ENCODE data around the gene CLIC5. TPM values are rescaled to one million over a fixed set of nuclear protein-coding genes. Genes with fewer than 3 reads are reported as not detected.
A peak's percentile ranks its signal among the peaks of the same experiment; 100 is the strongest.

CLIC5 gene
- total RNA-seq, 1 donor from 2014 or later, result not detected

GRCh38 chr6:46010771-46011170 lies 4.9 kb downstream of the CLIC5 start:
- DNase-seq (ENCODE audit: low read depth) (no peak), FAIRE-seq (no peak)
- no peak overlapping the region for H3K4me3 ChIP-seq (ENCODE audit: low read depth, low read length)
- peaks cover 19% of the 10 kb centered on the region for H3K27me3 ChIP-seq (ENCODE audit: control insufficient read depth, insufficient read depth, low read length)
- no peaks in the 10 kb centered on the region for H3K36me3 ChIP-seq (ENCODE audit: control insufficient read depth, insufficient read depth, low read length)
- TF ChIP-seq, protein P1, sequence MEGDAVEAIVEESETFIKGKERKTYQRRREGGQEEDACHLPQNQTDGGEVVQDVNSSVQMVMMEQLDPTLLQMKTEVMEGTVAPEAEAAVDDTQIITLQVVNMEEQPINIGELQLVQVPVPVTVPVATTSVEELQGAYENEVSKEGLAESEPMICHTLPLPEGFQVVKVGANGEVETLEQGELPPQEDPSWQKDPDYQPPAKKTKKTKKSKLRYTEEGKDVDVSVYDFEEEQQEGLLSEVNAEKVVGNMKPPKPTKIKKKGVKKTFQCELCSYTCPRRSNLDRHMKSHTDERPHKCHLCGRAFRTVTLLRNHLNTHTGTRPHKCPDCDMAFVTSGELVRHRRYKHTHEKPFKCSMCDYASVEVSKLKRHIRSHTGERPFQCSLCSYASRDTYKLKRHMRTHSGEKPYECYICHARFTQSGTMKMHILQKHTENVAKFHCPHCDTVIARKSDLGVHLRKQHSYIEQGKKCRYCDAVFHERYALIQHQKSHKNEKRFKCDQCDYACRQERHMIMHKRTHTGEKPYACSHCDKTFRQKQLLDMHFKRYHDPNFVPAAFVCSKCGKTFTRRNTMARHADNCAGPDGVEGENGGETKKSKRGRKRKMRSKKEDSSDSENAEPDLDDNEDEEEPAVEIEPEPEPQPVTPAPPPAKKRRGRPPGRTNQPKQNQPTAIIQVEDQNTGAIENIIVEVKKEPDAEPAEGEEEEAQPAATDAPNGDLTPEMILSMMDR (IDR thresholded peaks at IDR 0.05; ENCODE audit: insufficient read depth, low read length, severe bottlenecking), result no peak

DNA sequence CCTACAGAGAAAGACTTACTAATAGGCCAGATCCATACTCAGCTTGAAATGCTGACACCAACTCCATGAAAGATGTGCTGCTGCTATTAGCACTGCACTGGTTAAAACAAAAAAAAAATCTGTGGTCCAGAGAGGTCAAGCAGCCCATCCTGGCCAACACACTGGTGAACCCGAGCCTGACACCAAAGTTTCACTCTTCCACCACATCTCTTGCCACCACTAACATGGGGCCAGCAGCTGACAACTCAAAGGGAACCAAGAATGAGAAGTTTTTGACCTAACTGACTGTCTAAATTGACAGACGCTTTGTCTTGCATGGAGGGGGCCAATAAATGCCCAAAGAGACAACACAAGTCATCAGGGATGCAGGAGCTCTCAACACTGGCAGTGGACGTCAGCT lies 5.4 kb downstream of the CLIC5 start:
- TF ChIP-seq, protein P1 (IDR thresholded peaks at IDR 0.05; ENCODE audit: insufficient read depth, low read length, severe bottlenecking), result no peak
- Histone ChIP-seq H3K27me3 (ENCODE audit: control insufficient read depth, insufficient read depth, low read length) (peaks cover 15% of the 10 kb centered on the region), H3K36me3 (ENCODE audit: control insufficient read depth, insufficient read depth, low read length) (no peaks in the 10 kb centered on the region), H3K4me3 (ENCODE audit: low read depth, low read length) (no peak overlapping the region)
- FAIRE-seq (peak; percentile 72), DNase-seq (ENCODE audit: low read depth) (no peak)

- no peak for DNase-seq (ENCODE audit: low read depth)
- H3K36me3 ChIP-seq (ENCODE audit: control insufficient read depth, insufficient read depth, low read length), result no peaks in the 10 kb centered on the region
- TF ChIP-seq, protein P1 (IDR thresholded peaks at IDR 0.05; ENCODE audit: insufficient read depth, low read length, severe bottlenecking), result no peak
- H3K4me3 ChIP-seq (ENCODE audit: low read depth, low read length), result no peak overlapping the region
- no peaks in the 10 kb centered on the region for H3K27me3 ChIP-seq (ENCODE audit: control insufficient read depth, insufficient read depth, low read length)
- no peak for FAIRE-seq
These were observed 13.4 kb downstream of the CLIC5 start for GRCh38 chr6:46002264-46002663.

DNA sequence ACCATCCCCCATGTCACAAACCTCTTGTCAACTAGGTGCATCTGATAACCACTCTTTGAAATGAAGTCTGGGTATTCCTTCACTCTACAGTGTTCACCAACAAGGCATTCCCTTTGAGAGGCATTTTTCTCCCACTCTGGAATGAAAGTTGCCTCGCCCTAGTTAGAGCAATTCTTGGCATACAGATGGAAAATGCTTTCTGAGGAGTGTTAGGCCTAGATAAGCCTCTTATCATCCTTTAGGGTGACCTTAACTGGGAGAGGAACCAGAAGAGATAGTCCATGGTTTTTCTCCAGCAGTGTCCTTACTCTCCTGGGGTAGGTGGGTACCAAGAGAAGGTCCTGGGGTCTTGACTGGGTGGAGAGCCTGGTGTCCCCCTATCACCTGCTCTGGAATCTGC lies 14.8 kb downstream of the CLIC5 start:
- no peak for DNase-seq (ENCODE audit: low read depth)
- FAIRE-seq, result peak; percentile 66
- H3K27me3 ChIP-seq (ENCODE audit: control insufficient read depth, insufficient read depth, low read length), result no peaks in the 10 kb centered on the region
- H3K4me3 ChIP-seq (ENCODE audit: low read depth, low read length), result no peak overlapping the region
- TF ChIP-seq, protein P1 (IDR thresholded peaks at IDR 0.05; ENCODE audit: insufficient read depth, low read length, severe bottlenecking), result no peak
- no peaks in the 10 kb centered on the region for H3K36me3 ChIP-seq (ENCODE audit: control insufficient read depth, insufficient read depth, low read length)

- no peaks in the 10 kb centered on the region for H3K27me3 ChIP-seq (ENCODE audit: control insufficient read depth, insufficient read depth, low read length)
- TF ChIP-seq, protein P1 (IDR thresholded peaks at IDR 0.05; ENCODE audit: insufficient read depth, low read length, severe bottlenecking), result no peak
- DNase-seq (ENCODE audit: low read depth) (no peak), FAIRE-seq (no peak)
- no peaks in the 10 kb centered on the region for H3K36me3 ChIP-seq (ENCODE audit: control insufficient read depth, insufficient read depth, low read length)
- H3K4me3 ChIP-seq (ENCODE audit: low read depth, low read length), result no peak overlapping the region
These were observed 17.1 kb downstream of the CLIC5 start for GRCh38 chr6:45998524-45998923.

GRCh38 chr6:45997875-45998506 lies 17.7 kb downstream of the CLIC5 start:
- TF ChIP-seq, protein P1 (IDR thresholded peaks at IDR 0.05; ENCODE audit: insufficient read depth, low read length, severe bottlenecking), result no peak
- Histone ChIP-seq H3K36me3 (ENCODE audit: control insufficient read depth, insufficient read depth, low read length) (no peaks in the 10 kb centered on the region), H3K27me3 (ENCODE audit: control insufficient read depth, insufficient read depth, low read length) (no peaks in the 10 kb centered on the region), H3K4me3 (ENCODE audit: low read depth, low read length) (no peak overlapping the region)
- FAIRE-seq (no peak), DNase-seq (ENCODE audit: low read depth) (no peak)
